GM12801 (cell line): ENCODE results near the gene ETFA.

Experiments used
- TF ChIP-seq, protein P1 (sequence below): IDR thresholded peaks from one replicate; pipeline ENCODE4 v1.5.1; 2011; ENCODE audit warnings: control low read depth; ENCODE audit not compliant: insufficient read length; ENCODE audit errors: extremely low read depth

The ETFA gene

DNA sequence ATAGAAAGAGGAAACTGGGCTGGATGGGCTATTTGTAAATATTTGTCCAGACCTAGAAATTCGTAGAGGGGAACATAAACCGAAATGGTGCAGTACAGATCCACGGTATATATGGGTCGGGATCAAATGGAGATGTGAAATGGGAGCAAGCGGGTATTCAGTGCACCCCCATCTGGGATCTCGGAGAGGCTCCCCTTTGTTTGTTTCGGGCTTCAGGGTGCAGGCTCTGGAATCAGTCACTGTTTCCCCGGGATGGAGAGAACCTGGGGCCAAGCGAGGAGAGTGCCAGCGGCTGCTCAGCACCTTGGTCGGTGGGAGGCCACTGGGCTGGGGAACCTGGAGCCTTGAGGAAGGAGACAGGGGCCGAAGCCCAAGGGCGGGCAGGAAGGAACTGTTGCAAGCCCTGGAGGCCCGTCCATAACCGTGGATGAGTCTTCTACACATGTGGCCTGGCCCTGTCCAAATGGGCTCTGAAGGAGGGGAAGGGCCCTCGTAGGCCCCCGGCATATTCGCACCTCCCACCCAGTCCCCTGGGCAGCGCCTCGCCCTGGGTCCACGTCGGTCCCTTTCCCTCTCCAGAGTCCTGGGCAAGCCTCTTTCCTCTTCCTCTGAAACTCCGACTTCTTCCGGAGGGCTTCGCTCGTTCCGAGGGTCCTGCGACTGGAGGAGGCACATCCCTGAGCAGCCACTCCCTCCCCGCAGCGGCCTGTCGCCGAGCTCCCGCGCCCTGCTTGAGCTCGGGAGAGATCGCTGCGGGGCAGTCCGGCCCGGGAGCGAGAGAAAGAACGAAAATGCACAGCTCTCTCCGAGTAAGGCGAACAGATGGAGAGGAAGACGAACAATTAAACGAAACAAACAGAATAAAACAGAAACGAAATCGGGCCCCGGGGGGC, 28.3 kb upstream of the ETFA start:
- TF ChIP-seq, protein P1, sequence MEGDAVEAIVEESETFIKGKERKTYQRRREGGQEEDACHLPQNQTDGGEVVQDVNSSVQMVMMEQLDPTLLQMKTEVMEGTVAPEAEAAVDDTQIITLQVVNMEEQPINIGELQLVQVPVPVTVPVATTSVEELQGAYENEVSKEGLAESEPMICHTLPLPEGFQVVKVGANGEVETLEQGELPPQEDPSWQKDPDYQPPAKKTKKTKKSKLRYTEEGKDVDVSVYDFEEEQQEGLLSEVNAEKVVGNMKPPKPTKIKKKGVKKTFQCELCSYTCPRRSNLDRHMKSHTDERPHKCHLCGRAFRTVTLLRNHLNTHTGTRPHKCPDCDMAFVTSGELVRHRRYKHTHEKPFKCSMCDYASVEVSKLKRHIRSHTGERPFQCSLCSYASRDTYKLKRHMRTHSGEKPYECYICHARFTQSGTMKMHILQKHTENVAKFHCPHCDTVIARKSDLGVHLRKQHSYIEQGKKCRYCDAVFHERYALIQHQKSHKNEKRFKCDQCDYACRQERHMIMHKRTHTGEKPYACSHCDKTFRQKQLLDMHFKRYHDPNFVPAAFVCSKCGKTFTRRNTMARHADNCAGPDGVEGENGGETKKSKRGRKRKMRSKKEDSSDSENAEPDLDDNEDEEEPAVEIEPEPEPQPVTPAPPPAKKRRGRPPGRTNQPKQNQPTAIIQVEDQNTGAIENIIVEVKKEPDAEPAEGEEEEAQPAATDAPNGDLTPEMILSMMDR = no peak

DNA sequence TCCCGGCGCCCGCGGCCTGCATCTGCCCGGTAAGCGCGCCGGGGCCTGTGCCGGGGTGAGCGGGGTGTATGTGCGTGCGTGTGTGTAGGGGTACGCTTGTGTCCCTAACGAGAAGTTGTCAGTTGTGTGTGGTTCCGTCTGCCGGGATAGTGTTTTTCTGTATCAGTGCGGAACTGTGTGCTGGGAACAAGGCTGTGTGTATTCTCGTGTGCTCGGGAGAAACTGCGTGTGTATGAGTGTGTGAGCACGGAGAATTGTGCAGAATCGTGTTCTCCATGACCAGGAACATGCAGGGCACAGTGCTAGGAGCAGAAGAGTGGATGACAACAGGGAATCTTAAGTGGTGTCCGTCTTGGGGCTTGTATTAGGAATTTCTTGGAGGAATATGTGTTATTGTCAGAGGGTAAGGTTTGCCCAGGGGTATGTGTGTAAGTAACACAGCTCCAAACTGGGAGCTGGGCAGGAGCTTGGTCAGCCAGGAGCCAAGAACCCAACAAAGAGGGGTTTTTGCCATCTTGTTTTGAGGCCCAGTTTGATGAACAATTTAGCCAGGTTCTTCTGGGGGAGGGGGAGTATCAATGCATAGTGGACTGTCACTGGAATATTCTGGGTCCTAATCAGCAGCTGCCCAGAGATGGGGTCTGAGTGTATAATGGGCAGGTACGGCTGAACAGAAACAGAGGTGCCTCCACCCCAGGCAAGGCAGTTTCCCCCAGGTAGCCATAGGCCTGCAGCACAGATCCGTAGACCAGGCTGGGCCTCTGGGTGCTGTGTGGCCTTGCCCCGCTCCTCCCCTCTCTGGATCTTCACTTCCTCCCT, 27.4 kb upstream of the ETFA start:
- TF ChIP-seq, protein P1 = no peak

DNA sequence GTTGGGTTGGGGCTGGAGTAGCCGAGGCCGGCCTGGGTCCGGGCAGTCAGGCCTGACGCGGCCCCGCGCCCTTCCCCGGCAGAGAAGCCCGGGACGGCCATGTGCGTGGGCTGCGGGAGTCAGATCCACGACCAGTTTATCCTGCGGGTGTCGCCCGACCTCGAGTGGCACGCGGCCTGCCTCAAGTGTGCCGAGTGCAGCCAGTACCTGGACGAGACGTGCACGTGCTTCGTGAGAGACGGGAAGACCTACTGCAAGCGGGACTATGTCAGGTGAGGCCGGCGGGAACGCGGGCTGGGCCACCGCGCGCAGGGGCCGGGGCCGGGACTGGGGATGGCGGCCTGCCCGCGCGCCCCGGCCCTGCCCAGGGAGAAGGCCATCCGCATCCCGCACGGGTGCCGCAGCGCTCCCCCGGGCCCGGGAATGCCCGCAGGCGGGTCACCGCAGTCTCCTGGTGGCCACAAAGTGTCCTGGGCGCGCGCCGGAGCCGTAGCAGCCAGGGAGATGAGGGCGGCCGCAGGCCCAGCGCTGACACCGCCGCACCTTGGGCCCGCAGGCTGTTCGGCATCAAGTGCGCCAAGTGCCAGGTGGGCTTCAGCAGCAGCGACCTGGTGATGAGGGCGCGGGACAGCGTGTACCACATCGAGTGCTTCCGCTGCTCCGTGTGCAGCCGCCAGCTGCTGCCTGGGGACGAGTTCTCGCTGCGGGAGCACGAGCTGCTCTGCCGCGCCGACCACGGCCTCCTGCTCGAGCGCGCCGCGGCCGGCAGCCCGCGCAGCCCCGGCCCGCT, 26.6 kb upstream of the ETFA start:
- TF ChIP-seq, protein P1 = no peak

DNA sequence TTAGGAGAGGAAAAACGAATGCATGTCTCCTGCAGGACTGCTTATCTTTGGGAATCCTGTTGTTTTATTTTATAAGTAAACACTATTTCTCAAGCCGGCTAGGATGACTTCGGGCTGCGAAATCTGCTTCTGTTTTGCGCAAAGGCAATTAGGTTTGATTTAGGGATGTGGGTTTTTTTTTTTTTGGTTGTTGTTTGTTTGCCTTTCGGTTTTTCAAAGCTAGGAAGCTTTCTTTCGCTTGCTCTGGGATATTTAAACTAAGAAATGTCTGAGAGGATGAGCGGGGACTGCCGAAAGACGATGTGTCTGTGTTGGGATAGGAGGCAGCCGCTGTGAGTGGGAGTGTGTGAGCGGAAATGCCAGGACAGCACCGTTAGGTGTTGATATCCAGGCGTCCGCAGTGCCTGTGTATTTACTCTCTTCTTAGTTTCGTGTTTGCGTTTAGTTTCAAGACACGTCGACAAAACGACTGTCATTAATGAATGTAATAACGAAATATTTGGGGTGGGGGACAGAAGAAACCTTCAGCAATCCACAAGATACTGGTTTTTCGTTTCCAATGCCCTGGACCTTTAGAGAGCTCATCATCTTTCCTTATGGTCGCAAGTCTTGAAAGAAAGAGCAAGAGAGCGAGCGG, 25.9 kb upstream of the ETFA start:
- TF ChIP-seq, protein P1 = no peak

DNA sequence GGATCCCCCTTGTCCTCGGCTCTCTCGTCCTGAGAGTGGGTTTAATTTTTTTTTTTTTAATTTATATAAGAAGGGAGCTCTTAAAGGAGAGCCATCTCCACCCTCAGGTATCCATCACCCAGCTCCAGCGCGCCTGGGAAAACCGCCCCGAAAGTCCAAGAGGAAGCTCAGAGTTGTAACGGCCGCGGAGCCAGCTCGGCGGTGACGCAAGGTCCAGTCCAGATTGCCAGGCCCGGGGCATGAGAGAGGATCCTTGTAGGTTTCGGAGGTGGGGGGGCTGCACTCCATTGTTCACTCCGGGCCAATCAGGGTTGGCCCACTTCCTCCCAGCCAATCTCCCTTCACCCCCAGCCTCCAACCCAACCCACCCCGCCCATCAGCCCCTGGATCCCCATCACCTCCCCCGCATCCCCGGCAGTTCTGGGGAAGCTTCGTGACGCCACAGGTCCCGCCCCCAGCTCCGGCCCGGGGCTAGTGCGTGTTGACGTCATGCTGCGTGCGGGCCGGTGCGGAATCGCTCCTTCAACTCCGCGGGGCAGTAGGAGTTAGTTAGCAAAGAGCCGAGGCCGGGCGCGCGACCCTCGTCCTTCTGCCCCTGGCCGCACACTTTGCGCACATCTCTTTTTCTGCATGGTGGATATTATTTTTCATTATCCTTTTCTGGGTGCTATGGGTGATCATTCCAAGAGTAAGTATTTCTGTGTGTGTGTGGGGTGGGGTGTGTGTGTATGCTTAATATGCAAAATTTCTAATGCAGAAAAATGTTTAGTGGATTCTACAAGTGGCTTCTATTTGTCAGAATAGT, 25.2 kb upstream of the ETFA start, which contains the start of gene ISL2:
Gene ISL2, plus strand, starts transcription at position 520 of the 805 bp plus-strand sequence. Its CDS starts 111 bp downstream, at position 631.
- TF ChIP-seq, protein P1 = no peak
